GM13976 (cell line): ENCODE measurements around the gene HARBI1.

ENCODE experiments used
- DNase-seq: peaks from one replicate; pipeline ENCODE4 v3.0.0; 2012; ENCODE audit warnings: low spot score
- in situ Hi-C: fragments of 300-500 bp; cut with MboI; formaldehyde crosslinking; loops from one replicate; pipeline ENCODE4 v1.12.0; 2022; ENCODE audit warnings: low sequenced_read_pairs, mixed read lengths, inconsistent platforms; ENCODE audit not compliant: unreplicated experiment
- TF ChIP-seq, protein P1 (sequence below): IDR thresholded peaks from 2 replicates; pipeline ENCODE4 v1.5.1; 2012; ENCODE audit warnings: borderline replicate concordance, mild to moderate bottlenecking; ENCODE audit not compliant: insufficient read depth; ENCODE audit errors: extremely low read depth, missing control alignments, control extremely low read depth

Gene HARBI1

DNA sequence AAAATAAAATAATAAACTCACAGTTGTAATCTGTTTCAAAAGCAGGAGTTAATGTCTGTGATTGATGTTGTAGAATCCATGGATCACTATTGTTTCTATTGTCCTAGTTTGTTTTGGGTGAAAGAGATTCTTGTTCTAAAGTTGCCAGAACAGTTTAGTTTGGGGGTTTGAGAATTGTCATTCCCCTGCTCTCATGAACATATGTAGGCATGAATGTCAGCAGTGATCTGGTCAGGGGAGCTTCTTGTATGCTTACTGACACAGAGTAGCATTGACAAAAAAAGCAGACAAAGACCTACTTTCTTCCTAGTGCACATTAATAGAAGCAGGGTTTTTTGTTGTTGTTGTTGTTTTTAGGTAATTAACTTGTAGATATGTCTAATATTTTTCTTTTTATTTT is 44.8 kb upstream of the HARBI1 start:
- TF ChIP-seq, protein P1, sequence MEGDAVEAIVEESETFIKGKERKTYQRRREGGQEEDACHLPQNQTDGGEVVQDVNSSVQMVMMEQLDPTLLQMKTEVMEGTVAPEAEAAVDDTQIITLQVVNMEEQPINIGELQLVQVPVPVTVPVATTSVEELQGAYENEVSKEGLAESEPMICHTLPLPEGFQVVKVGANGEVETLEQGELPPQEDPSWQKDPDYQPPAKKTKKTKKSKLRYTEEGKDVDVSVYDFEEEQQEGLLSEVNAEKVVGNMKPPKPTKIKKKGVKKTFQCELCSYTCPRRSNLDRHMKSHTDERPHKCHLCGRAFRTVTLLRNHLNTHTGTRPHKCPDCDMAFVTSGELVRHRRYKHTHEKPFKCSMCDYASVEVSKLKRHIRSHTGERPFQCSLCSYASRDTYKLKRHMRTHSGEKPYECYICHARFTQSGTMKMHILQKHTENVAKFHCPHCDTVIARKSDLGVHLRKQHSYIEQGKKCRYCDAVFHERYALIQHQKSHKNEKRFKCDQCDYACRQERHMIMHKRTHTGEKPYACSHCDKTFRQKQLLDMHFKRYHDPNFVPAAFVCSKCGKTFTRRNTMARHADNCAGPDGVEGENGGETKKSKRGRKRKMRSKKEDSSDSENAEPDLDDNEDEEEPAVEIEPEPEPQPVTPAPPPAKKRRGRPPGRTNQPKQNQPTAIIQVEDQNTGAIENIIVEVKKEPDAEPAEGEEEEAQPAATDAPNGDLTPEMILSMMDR: no peak
- in situ Hi-C loops: no loop called here
- DNase-seq: no peak

DNA sequence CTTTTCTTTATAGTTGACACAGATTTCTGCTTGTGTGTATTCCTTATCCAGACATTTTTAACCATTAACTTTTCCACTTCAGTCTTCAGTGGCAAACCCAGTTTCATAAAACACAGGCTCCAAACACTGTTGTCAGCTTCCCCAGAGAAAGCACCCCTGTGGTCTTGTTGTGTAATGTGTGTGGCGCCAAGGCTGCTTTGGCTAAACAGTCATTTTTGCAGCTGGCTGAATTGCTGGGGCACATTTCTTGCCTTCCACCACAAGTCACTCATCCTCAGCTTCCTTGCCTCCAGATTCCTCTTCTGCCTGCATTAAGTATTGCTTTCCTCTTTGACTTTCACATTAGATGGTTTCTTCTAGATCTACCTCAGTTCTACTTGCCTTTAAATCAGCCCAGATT is 42.9 kb upstream of the HARBI1 start:
- in situ Hi-C loops: no loop called here

DNA sequence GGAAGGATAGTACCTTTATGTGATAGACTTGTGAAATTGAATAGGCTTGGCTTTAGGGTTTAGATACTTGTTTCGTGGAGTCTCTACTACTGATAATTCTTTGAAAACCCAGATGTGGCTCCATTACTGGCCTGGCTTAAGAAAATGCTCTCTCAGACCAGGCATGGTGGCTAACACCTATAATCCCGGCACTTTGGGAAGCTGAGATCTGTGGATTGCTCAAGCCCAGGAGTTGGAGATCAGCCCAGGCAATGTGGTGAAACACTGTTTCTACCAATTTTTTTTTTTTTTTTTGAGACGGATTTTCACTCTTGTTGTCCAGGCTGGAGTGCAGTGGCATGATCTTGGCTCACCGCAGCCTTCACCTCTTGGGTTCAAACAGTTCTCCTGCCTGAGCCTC is 41.2 kb upstream of the HARBI1 start:
- in situ Hi-C loops: no loop called here
- DNase-seq: no peak
- TF ChIP-seq, protein P1: no peak

More for the DNA sequence above, 42.9 kb upstream of the HARBI1 start:
- TF ChIP-seq, protein P1: no peak
- DNase-seq: no peak

DNA sequence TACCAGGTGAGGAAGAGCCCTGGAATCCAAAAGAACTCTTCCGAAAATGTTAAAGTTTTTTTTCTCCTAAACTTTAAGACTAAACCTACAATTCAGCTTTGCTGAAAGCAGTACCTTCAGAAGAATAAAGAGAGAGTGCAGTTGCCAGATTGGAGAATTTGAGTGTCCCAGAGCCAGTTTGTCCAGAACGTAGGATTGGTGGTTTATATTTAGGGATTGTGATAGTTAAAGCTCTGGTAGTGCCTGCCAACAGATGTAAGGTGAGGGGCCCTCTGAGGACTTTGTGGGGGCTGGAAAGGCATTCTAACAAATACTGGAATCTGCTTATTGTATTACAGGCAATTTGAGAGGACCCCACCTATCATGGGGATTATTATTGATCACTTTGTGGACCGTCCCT is 40.2 kb upstream of the HARBI1 start:
- TF ChIP-seq, protein P1: no peak
- in situ Hi-C loops: no loop called here
- DNase-seq: no peak

DNA sequence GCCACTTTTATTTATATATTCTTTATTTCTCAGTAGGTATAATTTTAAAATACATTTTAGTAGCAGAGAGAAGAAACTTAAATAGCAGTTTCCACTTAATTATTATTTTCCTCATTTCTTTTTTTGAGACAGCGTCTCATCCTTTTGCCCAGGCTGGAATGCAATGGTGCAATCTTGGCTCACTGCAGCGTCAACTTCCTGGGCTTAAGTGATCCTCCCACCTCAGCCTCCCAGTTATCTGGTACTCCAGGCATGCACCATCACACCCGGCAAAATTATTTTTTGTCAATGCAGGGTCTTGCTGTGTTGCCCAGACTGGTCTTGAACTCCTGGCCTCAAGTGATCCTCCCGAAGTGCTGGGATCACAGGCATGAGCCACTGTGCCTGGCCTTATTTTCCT is 38.6 kb upstream of the HARBI1 start:
- DNase-seq: no peak
- in situ Hi-C loops: no loop called here
- TF ChIP-seq, protein P1: no peak

DNA sequence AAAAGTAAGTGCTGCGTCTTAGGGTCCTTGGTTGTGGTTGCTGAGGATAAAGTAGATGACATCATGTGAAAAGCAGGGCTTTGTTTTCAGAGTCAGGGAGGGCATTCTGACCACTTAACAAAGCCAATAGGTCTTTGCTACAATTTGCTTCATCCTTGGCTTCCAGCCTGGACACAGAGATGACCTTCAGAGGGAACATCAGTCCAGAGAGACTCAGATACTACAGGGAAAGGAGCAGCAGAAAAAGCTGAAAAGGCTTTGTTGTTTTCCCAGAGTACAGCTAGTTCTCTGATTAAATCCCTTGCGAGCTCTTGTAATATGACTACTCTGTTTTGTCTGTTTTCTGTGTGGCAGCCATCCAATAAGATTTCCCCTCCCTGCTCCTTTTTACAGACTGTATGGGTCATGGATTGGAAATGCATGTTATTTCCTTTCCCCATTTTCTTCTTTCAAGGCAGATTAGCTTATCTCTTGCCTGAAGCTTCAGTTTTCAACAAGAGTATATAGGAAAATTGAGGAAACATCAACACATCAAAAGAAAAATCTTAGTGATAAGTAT is 32.2 kb upstream of the HARBI1 start:
- TF ChIP-seq, protein P1: no peak
- in situ Hi-C loops: no loop called here
- DNase-seq: no peak
